ENCODE measurements around the gene A4GNT.

A4GNT gene

DNA sequence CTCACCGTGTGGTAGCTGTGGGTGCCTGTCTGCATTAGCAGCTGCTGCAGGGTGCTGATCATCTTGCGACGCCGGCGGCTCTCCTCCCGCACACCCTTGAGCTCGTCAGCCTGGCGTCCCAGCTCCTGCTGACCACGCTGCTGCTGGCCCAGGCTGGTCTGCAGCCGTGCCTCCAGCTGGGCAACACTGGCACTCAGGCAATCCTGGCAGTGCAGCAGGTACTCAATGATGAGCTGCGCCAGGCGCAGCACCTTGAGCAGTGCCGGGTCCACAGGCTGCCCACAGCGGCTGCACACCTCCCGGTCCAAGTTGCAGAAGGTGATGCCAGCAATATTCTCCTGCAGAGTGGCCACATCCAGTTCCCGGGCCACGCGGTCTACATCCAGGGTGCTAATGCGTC, 28.7 kb downstream of the A4GNT start:
- TF ChIP-seq GATA2 (IDR thresholded peaks at IDR 0.05; ENCODE audit: low read depth, low read length) (no peak), GATA3 (IDR thresholded peaks at IDR 0.05; ENCODE audit: low read depth, low read length) (no peak)

- TF ChIP-seq GATA3 (IDR thresholded peaks at IDR 0.05; ENCODE audit: low read depth, low read length) (no peak), GATA2 (IDR thresholded peaks at IDR 0.05; ENCODE audit: low read depth, low read length) (no peak)
Observed at GRCh38 chr3:138099417-138099816, 32.8 kb downstream of the A4GNT start.

DNA sequence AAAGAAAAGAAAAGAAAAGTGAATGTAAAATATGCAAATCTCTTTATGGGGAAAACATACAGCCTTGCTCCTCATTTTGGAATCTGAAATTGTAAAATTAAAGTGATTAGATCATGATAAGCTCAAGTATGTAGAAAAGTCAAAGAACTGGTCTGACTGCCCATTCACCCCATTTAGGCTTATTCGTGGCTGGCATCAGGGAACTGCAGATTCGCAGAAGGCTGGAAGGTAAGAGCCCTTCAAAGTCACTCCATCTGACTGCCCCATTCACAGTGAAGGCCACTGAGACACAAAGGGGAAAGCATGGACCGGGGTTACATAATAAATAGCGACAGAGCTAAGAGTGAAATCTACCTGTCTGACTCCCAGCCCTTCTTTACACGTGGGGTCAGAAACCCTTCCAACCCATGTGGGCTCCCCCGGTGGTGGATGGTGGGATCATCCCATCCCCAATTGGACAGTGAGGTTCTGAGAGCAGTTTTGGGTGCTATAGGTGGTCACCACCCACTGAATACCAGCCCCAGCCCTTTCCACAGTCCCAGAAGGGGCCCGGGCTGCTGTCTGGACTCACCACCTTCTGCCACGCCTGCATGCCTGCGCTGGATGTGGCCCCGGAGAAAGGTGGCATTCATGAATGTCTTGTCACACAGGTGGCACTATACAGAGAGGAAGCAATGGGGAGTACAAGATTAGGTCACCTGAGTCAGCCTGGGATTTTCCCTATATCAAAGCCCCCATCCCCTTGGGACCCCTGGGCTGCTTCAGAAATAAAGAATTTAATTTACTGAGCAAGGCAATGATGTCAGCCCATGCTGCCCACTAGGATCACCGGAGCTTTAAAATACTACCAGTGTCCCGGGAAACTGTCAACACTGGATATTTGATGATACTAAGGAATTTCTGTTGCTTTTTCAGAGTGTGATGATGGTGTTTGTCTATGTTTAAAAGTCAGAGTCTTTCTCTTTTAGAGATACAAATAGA, 34.7 kb downstream of the A4GNT start:
- TF ChIP-seq GATA2 (IDR thresholded peaks at IDR 0.05; ENCODE audit: low read depth, low read length) (no peak), GATA3 (IDR thresholded peaks at IDR 0.05; ENCODE audit: low read depth, low read length) (no peak)

DNA sequence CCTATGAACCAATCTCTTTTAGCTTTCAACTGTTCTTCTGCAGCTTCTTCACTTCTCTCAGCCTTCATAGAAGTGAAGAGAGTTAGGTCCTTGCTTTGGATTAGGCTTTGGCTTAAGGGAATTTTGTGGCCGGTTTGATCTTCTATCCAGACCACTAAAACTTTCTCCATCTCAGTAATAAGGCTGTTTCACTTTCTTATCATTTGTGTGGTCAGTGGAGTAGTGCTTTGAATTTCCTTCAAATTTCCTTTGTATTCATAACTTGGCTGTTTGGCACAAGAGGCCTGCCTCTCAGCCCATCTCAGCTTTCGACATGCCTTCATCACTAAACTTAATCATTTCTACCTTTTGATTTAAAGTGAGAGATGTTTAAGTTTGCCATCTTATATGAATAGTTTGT, 38.5 kb downstream of the A4GNT start:
- TF ChIP-seq GATA2 (IDR thresholded peaks at IDR 0.05; ENCODE audit: low read depth, low read length) (no peak), GATA3 (IDR thresholded peaks at IDR 0.05; ENCODE audit: low read depth, low read length) (no peak)

DNA sequence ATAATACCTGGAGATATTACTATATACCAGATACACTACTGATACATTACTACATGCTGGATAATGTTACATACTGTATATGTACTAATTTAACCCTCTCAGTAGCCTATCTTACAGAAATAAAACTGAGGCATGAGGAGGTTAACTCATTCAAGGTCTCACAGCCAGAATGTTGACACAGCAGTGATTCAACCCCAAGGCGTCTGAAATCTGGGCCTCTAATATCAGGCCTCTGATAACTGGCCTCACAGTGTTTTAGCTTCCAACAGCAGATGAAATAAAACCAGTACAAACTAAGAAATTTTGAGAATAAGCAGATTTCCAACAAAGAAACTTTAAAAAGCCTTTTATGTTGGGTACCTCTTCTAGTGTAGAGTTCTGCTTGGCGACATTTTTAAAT, 40.2 kb downstream of the A4GNT start:
- TF ChIP-seq GATA2 (IDR thresholded peaks at IDR 0.05; ENCODE audit: low read depth, low read length) (no peak), GATA3 (IDR thresholded peaks at IDR 0.05; ENCODE audit: low read depth, low read length) (no peak)

DNA sequence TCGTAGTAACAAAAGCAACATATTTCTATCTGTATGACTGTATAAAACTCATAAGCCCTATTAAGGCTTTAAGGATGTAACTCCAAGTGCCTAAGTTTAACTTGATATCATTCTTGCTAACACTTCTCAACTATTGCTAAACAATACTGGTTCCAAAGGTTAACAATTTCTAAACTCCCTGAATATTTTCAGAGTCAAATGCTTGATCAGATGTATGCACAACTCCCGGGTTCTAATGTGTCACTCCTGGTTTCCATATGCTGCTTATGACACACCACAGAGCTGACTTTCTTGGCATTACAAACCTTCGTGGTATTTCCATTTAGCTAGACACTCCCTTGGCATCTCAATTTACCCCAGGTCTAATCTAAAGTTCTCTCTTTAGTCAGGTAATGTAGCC, 43.1 kb downstream of the A4GNT start:
- TF ChIP-seq GATA2 (IDR thresholded peaks at IDR 0.05; ENCODE audit: low read depth, low read length) = no peak
- no peak for TF ChIP-seq GATA3 (IDR thresholded peaks at IDR 0.05; ENCODE audit: low read depth, low read length)

GRCh38 chr3:138084196-138084595, 48.0 kb downstream of the A4GNT start:
- TF ChIP-seq GATA2 (IDR thresholded peaks at IDR 0.05; ENCODE audit: low read depth, low read length) = no peak
- TF ChIP-seq GATA3 (IDR thresholded peaks at IDR 0.05; ENCODE audit: low read depth, low read length) = no peak

DNA sequence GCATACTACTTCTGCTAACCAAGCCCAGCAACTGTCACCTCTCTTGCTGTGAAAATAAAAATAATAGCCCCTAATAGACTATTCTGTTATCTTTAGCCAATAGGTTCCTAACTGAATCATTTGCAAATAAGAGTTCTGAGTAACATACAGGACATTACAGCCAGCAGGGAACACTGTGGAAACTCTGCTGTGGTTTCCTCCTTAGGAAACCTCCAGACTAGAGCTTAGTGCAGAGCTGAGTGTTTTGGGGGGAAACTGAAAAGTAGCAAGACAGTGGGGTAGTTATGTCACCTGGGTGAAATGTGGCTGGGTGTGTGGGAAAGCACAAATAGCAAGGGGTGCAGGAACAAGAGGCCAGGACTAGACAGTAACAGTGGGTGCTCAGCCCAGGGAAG, 49.2 kb downstream of the A4GNT start:
- TF ChIP-seq GATA3 (IDR thresholded peaks at IDR 0.05; ENCODE audit: low read depth, low read length) (no peak), GATA2 (IDR thresholded peaks at IDR 0.05; ENCODE audit: low read depth, low read length) (no peak)

GRCh38 chr3:138082085-138082991, 49.9 kb downstream of the A4GNT start:
- TF ChIP-seq GATA2 (IDR thresholded peaks at IDR 0.05; ENCODE audit: low read depth, low read length) = no peak
- TF ChIP-seq GATA3 (IDR thresholded peaks at IDR 0.05; ENCODE audit: low read depth, low read length) = no peak

DNA sequence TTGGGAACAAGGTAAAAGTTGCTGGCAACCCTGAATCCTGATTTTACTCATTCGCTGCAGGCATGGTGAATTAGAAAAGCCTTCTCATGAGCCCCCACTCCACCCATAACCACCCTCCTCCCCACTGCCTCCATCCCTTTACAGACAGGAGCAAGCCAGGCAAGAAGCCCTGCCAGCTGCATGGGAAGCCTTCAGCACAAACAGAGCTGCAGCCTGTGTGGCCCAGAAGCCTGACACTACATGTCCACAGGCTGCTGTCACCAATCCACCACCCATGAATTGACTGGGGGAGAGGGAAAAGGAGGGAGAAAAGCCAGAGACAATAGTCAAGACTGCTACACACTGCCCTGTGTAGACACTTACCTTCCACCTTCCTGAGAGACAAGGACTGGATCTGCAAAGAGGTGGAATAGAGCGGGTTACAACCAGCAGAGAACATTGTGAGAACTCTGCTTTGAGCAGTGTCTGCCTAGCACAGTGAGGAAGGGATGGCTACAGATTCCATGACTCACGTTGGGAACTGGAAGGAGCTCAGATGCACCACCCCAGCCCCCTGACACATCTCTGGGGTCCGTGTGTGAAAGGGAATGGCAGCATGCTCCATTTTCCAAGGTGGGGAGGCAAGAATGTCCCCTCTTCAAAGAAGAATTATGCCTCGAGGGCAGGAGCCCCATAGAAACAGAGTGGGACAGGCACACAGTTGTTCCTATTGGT, 50.7 kb downstream of the A4GNT start:
- TF ChIP-seq GATA2 (IDR thresholded peaks at IDR 0.05; ENCODE audit: low read depth, low read length) (no peak), GATA3 (IDR thresholded peaks at IDR 0.05; ENCODE audit: low read depth, low read length) (no peak)

- no peak for TF ChIP-seq GATA3 (IDR thresholded peaks at IDR 0.05; ENCODE audit: low read depth, low read length)
Observed at GRCh38 chr3:138079901-138080300, 52.3 kb downstream of the A4GNT start.

DNA sequence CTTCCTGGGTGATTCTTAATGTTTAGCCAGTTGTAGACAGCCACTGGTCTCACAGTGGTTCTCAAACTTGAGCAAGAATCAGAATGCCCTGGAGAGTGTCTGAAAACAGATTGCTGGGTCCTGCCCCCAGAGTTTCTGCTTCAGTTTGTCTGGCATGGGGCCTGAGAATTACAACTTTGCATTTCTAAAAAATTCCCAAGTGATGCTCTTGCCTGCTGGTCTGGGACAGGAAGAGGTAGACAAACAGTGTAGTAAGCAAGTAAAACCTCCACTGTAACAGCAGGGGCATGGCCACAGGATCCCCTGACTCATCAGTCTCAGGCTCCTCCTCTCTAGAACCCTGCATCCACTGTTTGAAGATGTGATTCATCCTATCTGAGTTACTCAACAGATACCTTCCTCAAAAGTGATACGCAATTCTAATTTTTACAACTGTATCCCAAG, 53.3 kb downstream of the A4GNT start:
- TF ChIP-seq GATA3 (IDR thresholded peaks at IDR 0.05; ENCODE audit: low read depth, low read length) (no peak), GATA2 (IDR thresholded peaks at IDR 0.05; ENCODE audit: low read depth, low read length) (no peak)

DNA sequence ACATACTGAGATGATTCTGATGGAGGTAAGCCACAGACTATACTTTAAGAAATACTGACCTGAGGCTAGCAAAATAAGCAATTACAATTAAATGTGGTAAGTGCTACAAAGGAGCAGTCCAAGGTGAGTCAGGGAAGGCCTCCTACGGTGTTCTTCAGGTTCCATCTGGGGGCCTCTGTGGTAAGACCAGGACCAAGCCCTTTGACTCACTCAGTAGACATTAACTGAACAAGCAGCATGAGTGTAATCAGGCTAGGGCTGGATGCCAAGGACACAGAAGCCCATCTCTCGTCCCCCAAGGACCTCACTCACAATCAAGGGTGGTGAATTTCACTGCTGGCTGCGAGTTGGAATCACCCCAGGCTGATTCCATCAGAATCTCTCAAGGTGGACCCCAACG, 54.1 kb downstream of the A4GNT start:
- TF ChIP-seq GATA3 (IDR thresholded peaks at IDR 0.05; ENCODE audit: low read depth, low read length) (no peak), GATA2 (IDR thresholded peaks at IDR 0.05; ENCODE audit: low read depth, low read length) (no peak)
